Keratinocyte (primary cell): ENCODE results near the gene RARS2. TPM values are rescaled to one million over a fixed set of nuclear protein-coding genes. Genes with fewer than 3 reads are reported as not detected.

ENCODE experiments used
- DNase-seq: peaks from one replicate; pipeline ENCODE4 v3.0.0-alpha.2; 2011; ENCODE audit warnings: low read depth, missing footprints, low spot score
- FAIRE-seq: peaks from 2 replicates; lab custom pipeline; 2011; peaks lifted over from hg19 to GRCh38; lab: Jason Lieb, UNC
- H2AFZ ChIP-seq: 2 replicates; pipeline ENCODE4 v1.6.0; 2012; ENCODE audit warnings: low read length, control low read depth, inconsistent platforms; ENCODE audit not compliant: control insufficient read depth
- H3K27ac ChIP-seq: 2 replicates; pipeline ENCODE4 v1.5.1; 2011; ENCODE audit warnings: low read length; ENCODE audit not compliant: control insufficient read depth, insufficient read depth
- H3K27me3 ChIP-seq: 3 replicates; pipeline ENCODE4 v1.6.0; 2011; ENCODE audit warnings: low read length; ENCODE audit not compliant: control insufficient read depth, insufficient read depth; ENCODE audit errors: extremely low read depth
- H3K36me3 ChIP-seq, 2 experiments: 2 replicates in 1 of 2; 3 replicates in 1 of 2; pipeline ENCODE4 v1.5.1; 2011; ENCODE audit warnings: low read length in 2 of 2, mild to moderate bottlenecking in 1 of 2; ENCODE audit not compliant: control insufficient read depth in 2 of 2, insufficient read depth in 2 of 2; ENCODE audit errors: extremely low read depth in 1 of 2
- H3K4me1 ChIP-seq: 3 replicates; pipeline ENCODE4 v1.5.1; 2011; ENCODE audit warnings: low read length; ENCODE audit not compliant: control insufficient read depth, insufficient read depth; ENCODE audit errors: extremely low read depth
- H3K4me2 ChIP-seq: 3 replicates; pipeline ENCODE4 v1.6.0; 2011; ENCODE audit warnings: low read depth, low read length; ENCODE audit not compliant: control insufficient read depth, insufficient read depth; ENCODE audit errors: extremely low read depth
- H3K4me3 ChIP-seq, 3 experiments: fragments of 200-600 bp in 1 of 3; sonication (generic) in 1 of 3; 2 replicates in 2 of 3; 3 replicates in 1 of 3; pipeline ENCODE4 v1.5.1; 2011 to 2016; ENCODE audit warnings: low read length in 3 of 3, mild to moderate bottlenecking in 3 of 3, control low read depth in 2 of 3, inconsistent platforms in 1 of 3, low read depth in 1 of 3, mixed read lengths in 1 of 3, mixed run types in 1 of 3, moderate library complexity in 1 of 3; ENCODE audit not compliant: control insufficient read depth in 2 of 3, insufficient read depth in 2 of 3; ENCODE audit errors: extremely low read depth in 1 of 3
- H3K79me2 ChIP-seq: 2 replicates; pipeline ENCODE4 v1.6.0; 2012; ENCODE audit warnings: low read length; ENCODE audit not compliant: control insufficient read depth, insufficient read depth
- H3K9ac ChIP-seq: 3 replicates; pipeline ENCODE4 v1.6.0; 2011; ENCODE audit warnings: low read length; ENCODE audit not compliant: control insufficient read depth, insufficient read depth; ENCODE audit errors: extremely low read depth
- H3K9me1 ChIP-seq: 3 replicates; pipeline ENCODE4 v1.6.0; 2011; ENCODE audit warnings: low read length; ENCODE audit not compliant: control insufficient read depth, insufficient read depth; ENCODE audit errors: extremely low read depth
- H3K9me3 ChIP-seq: 2 replicates; pipeline ENCODE4 v1.5.1; 2012; ENCODE audit warnings: low read depth, low read length; ENCODE audit not compliant: control insufficient read depth
- H4K20me1 ChIP-seq: 3 replicates; pipeline ENCODE4 v1.6.0; 2011; ENCODE audit warnings: low read length; ENCODE audit not compliant: control insufficient read depth, insufficient read depth; ENCODE audit errors: extremely low read depth
- EZH2 ChIP-seq: IDR thresholded peaks from one replicate; pipeline ENCODE4 v1.6.1; 2012; ENCODE audit warnings: inconsistent platforms, mild to moderate bottlenecking, low read length, moderate library complexity
- dilution Hi-C: fragments of 300-500 bp; cut with MboI; formaldehyde crosslinking; loops from one replicate; pipeline ENCODE4 v1.7.0; 2020; ENCODE audit warnings: low sequenced_read_pairs; ENCODE audit not compliant: extremely low pct_ligation_motif_present
- polyA plus RNA-seq, 5 experiments: library from polyadenylated mRNA; depleted of rRNA in 3 of 5; stranded (reverse) in 3 of 5; stranded (forward) in 1 of 5; unstranded in 1 of 5; fragments of >200 nt; gene quantifications; 1 replicate in 1 of 5; 2 replicates in 3 of 5; 3 replicates in 1 of 5; pipeline versions ENCODE4 v1.2.1 to v1.2.3, GENCODE V29; 2011 to 2012; ENCODE audit warnings: missing spikeins in 2 of 5, low read depth in 1 of 5, low replicate concordance in 1 of 5
- TF ChIP-seq, protein P1 (sequence below), 3 experiments: IDR thresholded peaks in 1 of 3; conservative IDR thresholded peaks in 1 of 3; optimal IDR thresholded peaks in 1 of 3; 2 replicates in 2 of 3; 3 replicates in 1 of 3; pipeline versions ENCODE3 to v1.5.1; 2011; ENCODE audit warnings: low read length in 3 of 3, mild to moderate bottlenecking in 3 of 3, moderate library complexity in 2 of 3, control low read depth in 1 of 3, inconsistent platforms in 1 of 3; ENCODE audit not compliant: insufficient read depth in 2 of 3; ENCODE audit errors: extremely low read depth in 1 of 3

RARS2 gene
- polyA plus RNA-seq, 1 donor (not counting 4 experiments of a cell fraction or from before 2014, with no cell fraction given): 20.3 TPM

DNA sequence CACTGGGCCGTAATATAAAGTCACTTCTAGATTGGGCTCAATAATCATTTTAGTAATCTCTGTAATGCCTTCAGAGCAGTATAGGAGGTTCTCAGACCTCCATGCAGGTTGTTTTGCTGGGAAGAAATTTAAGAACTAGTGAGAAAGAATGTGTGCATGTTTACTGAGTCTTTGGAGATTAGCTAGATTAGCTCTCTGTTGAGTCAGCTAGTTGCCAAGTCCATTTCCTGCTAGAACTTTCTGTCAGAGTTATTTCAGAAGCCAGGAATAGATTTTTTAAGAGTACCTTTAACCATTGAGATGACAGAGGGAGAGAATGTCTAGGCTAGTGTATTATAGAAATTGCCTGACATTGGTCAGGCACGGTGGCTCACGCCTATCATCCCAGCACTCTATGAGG, 33.5 kb upstream of the RARS2 start:
- no peak overlapping the region for H3K4me2 ChIP-seq
- no peaks in the 10 kb centered on the region for H3K36me3 ChIP-seq
- H2AFZ ChIP-seq: no peak overlapping the region
- dilution Hi-C loops: no loop called here
- no peaks in the 10 kb centered on the region for H4K20me1 ChIP-seq
- no peaks in the 10 kb centered on the region for H3K9me3 ChIP-seq
- H3K4me3 ChIP-seq: no peak overlapping the region
- H3K79me2 ChIP-seq: no peaks in the 10 kb centered on the region
- H3K27ac ChIP-seq: no peak overlapping the region
- DNase-seq (no peak), FAIRE-seq (no peak)
- no peaks in the 10 kb centered on the region for H3K27me3 ChIP-seq
- no peaks in the 10 kb centered on the region for H3K4me1 ChIP-seq
- TF ChIP-seq, protein P1, sequence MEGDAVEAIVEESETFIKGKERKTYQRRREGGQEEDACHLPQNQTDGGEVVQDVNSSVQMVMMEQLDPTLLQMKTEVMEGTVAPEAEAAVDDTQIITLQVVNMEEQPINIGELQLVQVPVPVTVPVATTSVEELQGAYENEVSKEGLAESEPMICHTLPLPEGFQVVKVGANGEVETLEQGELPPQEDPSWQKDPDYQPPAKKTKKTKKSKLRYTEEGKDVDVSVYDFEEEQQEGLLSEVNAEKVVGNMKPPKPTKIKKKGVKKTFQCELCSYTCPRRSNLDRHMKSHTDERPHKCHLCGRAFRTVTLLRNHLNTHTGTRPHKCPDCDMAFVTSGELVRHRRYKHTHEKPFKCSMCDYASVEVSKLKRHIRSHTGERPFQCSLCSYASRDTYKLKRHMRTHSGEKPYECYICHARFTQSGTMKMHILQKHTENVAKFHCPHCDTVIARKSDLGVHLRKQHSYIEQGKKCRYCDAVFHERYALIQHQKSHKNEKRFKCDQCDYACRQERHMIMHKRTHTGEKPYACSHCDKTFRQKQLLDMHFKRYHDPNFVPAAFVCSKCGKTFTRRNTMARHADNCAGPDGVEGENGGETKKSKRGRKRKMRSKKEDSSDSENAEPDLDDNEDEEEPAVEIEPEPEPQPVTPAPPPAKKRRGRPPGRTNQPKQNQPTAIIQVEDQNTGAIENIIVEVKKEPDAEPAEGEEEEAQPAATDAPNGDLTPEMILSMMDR (optimal IDR thresholded peaks at IDR 0.05 in 1 of 3, IDR thresholded peaks at IDR 0.05 in 1 of 3, conservative IDR thresholded peaks at IDR 0.05 in 1 of 3; ENCODE audit: extremely low read depth in 1 of 3, insufficient read depth in 2 of 3, low read length in 3 of 3): no peak
- TF ChIP-seq EZH2: no peak
- no peak overlapping the region for H3K9ac ChIP-seq
- H3K9me1 ChIP-seq: no peaks in the 10 kb centered on the region

- Histone ChIP-seq H3K4me1 (no peaks in the 10 kb centered on the region), H3K79me2 (no peaks in the 10 kb centered on the region), H2AFZ (no peak overlapping the region), H3K9me1 (no peaks in the 10 kb centered on the region), H3K27me3 (no peaks in the 10 kb centered on the region), H4K20me1 (no peaks in the 10 kb centered on the region), H3K27ac (no peak overlapping the region), H3K4me3 (no peak overlapping the region), H3K36me3 (peaks cover 0 to 6% of the 10 kb centered on the region in 2 experiments), H3K9ac (no peak overlapping the region), H3K9me3 (no peaks in the 10 kb centered on the region), H3K4me2 (no peak overlapping the region)
- dilution Hi-C loops: no loop called here
- DNase-seq (no peak), FAIRE-seq (no peak)
- TF ChIP-seq, protein P1 (optimal IDR thresholded peaks at IDR 0.05 in 1 of 3, IDR thresholded peaks at IDR 0.05 in 1 of 3, conservative IDR thresholded peaks at IDR 0.05 in 1 of 3; ENCODE audit: extremely low read depth in 1 of 3, insufficient read depth in 2 of 3, low read length in 3 of 3): no peak
- TF ChIP-seq EZH2: no peak
Observed at GRCh38 chr6:87618531-87618930, 28.7 kb upstream of the RARS2 start.
